Progenitor cell of endocrine pancreas (in vitro differentiated cells): Measurements from ENCODE around the gene ANKRD65. TPM values are rescaled to one million over a fixed set of nuclear protein-coding genes. Genes with fewer than 3 reads are reported as not detected.

Experiments used
- DNase-seq: peaks from one replicate; pipeline ENCODE4 v3.0.0; 2021; ENCODE audit warnings: low spot score; ENCODE audit not compliant: unreplicated experiment
- H3K27ac Mint-ChIP-seq: 2 replicates; pipeline ENCODE4 v1.8.0; 2021; ENCODE audit warnings: mild to moderate bottlenecking, moderate library complexity, mixed read lengths
- H3K27me3 Mint-ChIP-seq: 2 replicates; pipeline ENCODE4 v1.8.0; 2021; ENCODE audit warnings: mixed read lengths
- H3K36me3 Mint-ChIP-seq: 2 replicates; pipeline ENCODE4 v1.8.0; 2022; ENCODE audit warnings: mixed read lengths; ENCODE audit not compliant: insufficient read depth
- H3K4me1 Mint-ChIP-seq: 2 replicates; pipeline ENCODE4 v1.8.0; 2021; ENCODE audit warnings: low read depth, mixed read lengths
- H3K4me3 Mint-ChIP-seq: 2 replicates; pipeline ENCODE4 v1.8.0; 2021; ENCODE audit warnings: low read depth, mild to moderate bottlenecking, moderate library complexity, mixed read lengths
- H3K9me3 Mint-ChIP-seq: 2 replicates; pipeline ENCODE4 v1.8.0; 2021; ENCODE audit warnings: low read depth, mixed read lengths
- total RNA-seq: library from RNA; stranded (reverse); gene quantifications from 2 replicates; pipeline ENCODE4 v1.2.1, GENCODE V29; 2021
- TF ChIP-seq, protein P1 (sequence below): fragments of 200-600 bp; sonication (generic); IDR thresholded peaks from one replicate; pipeline ENCODE4 v1.5.0; 2021; ENCODE audit warnings: antibody characterized with exemption, mild to moderate bottlenecking; ENCODE audit not compliant: unreplicated experiment

The ANKRD65 gene
- total RNA-seq, 1 donor from 2014 or later: 15.1 TPM

DNA sequence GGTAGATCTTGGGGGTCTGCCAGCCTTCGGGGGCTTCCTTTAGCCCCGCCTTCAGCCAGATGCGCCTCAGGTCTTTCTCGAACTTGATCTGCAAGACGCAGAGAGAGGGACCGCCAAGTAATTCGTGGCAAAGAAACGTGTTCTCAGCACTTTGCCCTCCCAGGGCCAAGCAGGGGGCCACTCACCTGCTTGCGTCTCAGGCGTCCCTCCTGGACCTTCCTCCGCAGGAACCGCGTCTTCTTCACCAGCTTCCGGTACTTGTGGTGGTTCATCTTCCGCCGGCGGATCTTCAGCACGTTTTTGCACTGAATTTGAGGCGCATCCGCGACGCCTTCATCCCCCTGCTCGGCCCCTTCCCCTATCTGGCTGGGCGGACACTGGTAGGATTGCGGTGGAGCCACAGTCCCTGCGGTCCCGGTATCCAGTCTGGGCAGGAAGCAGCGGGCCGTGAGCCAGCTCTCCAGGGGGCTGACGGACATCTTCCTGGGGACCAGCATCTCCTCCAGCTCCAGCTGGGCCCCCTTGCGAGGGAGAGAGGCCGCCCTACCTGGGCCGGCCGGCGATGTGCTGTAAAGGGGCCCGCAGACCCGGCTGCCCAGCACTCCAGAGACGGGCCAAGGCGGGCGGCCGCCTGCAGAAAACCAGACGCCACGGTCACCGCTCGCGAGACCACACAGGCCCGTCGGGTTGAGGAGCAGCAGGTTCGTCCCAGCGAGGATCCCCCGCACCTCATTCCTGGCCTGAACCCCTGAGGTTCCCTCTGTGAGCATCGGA, 47.1 kb downstream of the ANKRD65 start:
- H3K4me3 Mint-ChIP-seq: peak overlapping the region; percentile 87
- no peaks in the 10 kb centered on the region for H3K9me3 Mint-ChIP-seq
- TF ChIP-seq, protein P1, sequence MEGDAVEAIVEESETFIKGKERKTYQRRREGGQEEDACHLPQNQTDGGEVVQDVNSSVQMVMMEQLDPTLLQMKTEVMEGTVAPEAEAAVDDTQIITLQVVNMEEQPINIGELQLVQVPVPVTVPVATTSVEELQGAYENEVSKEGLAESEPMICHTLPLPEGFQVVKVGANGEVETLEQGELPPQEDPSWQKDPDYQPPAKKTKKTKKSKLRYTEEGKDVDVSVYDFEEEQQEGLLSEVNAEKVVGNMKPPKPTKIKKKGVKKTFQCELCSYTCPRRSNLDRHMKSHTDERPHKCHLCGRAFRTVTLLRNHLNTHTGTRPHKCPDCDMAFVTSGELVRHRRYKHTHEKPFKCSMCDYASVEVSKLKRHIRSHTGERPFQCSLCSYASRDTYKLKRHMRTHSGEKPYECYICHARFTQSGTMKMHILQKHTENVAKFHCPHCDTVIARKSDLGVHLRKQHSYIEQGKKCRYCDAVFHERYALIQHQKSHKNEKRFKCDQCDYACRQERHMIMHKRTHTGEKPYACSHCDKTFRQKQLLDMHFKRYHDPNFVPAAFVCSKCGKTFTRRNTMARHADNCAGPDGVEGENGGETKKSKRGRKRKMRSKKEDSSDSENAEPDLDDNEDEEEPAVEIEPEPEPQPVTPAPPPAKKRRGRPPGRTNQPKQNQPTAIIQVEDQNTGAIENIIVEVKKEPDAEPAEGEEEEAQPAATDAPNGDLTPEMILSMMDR: no peak
- H3K36me3 Mint-ChIP-seq: peaks cover 3% of the 10 kb centered on the region
- no peak overlapping the region for H3K27ac Mint-ChIP-seq
- no peaks in the 10 kb centered on the region for H3K27me3 Mint-ChIP-seq
- no peak for DNase-seq
- peaks cover 3% of the 10 kb centered on the region for H3K4me1 Mint-ChIP-seq

DNA sequence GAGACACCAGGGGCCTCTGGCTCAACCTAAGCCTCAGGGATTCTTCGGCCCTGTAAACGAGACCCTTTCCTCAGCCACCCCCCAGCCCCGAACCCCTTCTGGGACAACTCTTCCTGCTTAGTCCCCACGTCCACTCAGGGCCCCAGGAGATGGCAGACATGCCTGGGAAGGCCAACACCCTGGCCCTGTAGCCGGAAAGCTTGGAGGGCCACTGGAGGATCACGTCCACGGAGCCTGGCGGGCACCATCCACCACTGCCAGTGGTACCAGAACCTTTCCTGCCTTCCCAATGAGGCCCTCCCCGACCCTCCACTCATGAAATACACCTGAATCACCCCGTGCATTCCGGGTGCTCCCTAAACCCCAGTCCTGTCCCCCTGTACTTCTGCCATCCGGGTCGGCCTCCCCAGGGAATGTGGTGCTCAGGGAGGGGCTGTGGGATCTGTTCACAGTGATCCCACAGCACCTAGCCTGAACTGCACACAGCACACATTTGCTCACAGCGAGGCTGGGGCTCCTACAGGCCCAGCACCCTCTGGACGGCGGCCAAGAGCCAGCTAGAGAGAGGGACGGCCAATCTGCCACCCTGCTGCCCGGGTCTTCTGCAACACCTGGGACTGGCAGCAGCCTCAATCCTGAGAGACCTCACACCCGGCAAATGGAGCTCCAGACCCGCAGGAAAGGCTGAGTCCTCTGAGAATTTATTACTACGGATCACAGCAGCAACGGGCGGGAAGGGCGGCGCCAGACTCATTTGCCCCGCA, 47.8 kb downstream of the ANKRD65 start:
- Mint-ChIP-seq H3K4me1 (peaks cover 3% of the 10 kb centered on the region), H3K4me3 (peak overlapping the region; percentile 87), H3K27ac (no peak overlapping the region), H3K9me3 (no peaks in the 10 kb centered on the region), H3K27me3 (no peaks in the 10 kb centered on the region), H3K36me3 (peaks cover 3% of the 10 kb centered on the region)
- TF ChIP-seq, protein P1: no peak
- no peak for DNase-seq

DNA sequence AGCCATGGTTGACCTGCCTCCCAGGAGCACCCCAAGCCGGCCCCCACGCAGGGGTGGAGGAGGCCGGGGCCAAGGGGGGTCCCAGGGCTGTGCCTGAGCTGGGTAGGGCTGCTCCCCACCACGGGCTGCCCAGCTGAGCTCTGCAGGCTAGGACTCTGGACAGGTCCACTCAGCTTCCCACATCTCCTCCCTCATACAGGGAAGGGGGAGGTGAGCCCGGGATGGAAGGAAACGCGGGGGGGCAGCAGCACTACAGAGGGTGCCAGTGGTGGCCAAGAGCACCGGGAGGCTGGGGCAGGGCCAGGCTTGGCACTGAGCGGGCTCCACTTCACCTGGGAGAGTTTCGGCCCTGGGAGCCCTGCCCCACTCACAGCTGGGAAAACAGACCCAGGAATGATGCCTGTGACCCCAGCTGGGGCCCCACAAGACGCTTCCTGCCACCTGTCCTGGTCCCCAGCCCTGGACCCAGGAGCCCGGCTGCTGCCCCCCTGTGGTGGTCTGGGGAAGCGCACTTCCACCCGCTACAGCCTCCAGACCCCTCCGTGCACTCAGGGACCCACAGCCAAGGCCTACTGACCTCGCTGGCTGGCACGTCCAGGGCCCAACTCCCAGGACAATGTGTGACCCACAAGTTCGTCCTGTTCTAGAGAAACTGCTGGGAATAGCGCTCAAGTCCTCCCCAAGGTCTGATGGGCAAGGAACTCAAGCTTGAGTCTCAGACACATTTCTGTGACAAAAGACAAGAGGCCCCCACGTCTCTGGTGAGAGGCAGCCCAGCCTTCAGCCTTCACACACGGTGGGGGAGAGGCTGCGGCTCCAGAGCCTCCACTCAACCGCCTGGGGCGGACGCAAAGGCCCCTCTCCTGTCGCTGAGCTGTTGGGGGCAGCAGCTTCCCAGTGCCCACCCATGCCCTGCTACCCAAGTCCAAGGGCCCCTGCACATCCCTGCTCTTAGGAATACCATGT, 49.0 kb downstream of the ANKRD65 start:
- peak; percentile 80 for DNase-seq
- H3K36me3 Mint-ChIP-seq: peaks cover 3% of the 10 kb centered on the region
- H3K9me3 Mint-ChIP-seq: no peaks in the 10 kb centered on the region
- TF ChIP-seq, protein P1: peak; percentile 89
- H3K27me3 Mint-ChIP-seq: no peaks in the 10 kb centered on the region
- peak overlapping the region; percentile 52 for H3K4me3 Mint-ChIP-seq
- H3K4me1 Mint-ChIP-seq: peaks cover 3% of the 10 kb centered on the region
- no peak overlapping the region for H3K27ac Mint-ChIP-seq

DNA sequence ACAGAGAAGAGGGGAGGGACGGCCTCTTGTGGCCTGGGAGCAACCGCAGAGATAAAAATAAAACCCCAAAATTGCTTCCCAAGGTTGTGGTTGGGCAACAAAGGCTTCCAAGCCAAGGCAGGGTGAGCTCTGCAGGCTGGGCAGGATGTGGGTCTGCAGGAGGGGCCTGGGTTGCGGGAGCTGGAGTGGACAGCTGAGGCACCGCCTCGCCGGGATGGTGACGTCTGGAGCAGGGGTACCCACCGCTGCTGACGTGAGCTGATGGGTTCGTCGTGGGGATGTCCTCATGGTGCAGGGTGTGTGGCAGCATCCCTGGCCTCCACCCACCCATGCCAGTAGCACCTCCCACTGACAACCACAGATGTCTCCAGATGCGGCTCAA, 49.7 kb downstream of the ANKRD65 start:
- DNase-seq: no peak
- Mint-ChIP-seq H3K4me3 (no peak overlapping the region), H3K9me3 (no peaks in the 10 kb centered on the region), H3K36me3 (peaks cover 3% of the 10 kb centered on the region), H3K27me3 (no peaks in the 10 kb centered on the region), H3K27ac (no peak overlapping the region), H3K4me1 (peaks cover 3% of the 10 kb centered on the region)
- TF ChIP-seq, protein P1: no peak
